NCI-H82 treated with DMSO at 0.1 percent for 48 hours (cell line): Measurements from ENCODE around the gene AP5Z1.

ENCODE experiments used
- DNase-seq: peaks from one replicate; lab custom pipeline; 2025; ENCODE audit not compliant: unreplicated experiment; lab: John Stamatoyannopoulos, UW

AP5Z1 gene

GRCh38 chr7:4837803-4838625 is 62.6 kb downstream of the AP5Z1 start:
- DNase-seq: no peak

GRCh38 chr7:4838626-4839334 is 63.4 kb downstream of the AP5Z1 start:
- no peak for DNase-seq

- no peak for DNase-seq
Observed at GRCh38 chr7:4840079-4840501, 64.7 kb downstream of the AP5Z1 start.
